CD8-positive, alpha-beta memory T cell (primary cell): ENCODE results near the gene AGPAT4. TPM values are rescaled to one million over a fixed set of nuclear protein-coding genes. Genes with fewer than 3 reads are reported as not detected.

ENCODE experiments used
- CTCF ChIA-PET: fragments of 350-600 bp; sonication (Branson Sonifier 250); formaldehyde crosslinking; loops from one replicate; lab custom pipeline; 2021; ENCODE audit warnings: antibody characterized with exemption; lab: Charles Lee
- POLR2A ChIA-PET: fragments of 350-600 bp; sonication (Branson Sonifier 250); formaldehyde crosslinking; loops from one replicate; lab custom pipeline; 2021; ENCODE audit warnings: antibody characterized with exemption; lab: Charles Lee
- DNase-seq, 5 donors: peaks; one replicate each; pipeline versions ENCODE4 v3.0.0 to v3.0.0-alpha.2; 2020 to 2022; ENCODE audit warnings: mixed read lengths in 1 of 5
- H3K27ac ChIP-seq: one replicate; pipeline ENCODE4 v1.7.0; 2013; ENCODE audit warnings: low read depth, mild to moderate bottlenecking, low read length, moderate library complexity
- H3K27me3 ChIP-seq: 2 replicates; pipeline ENCODE4 v1.7.0; 2013; ENCODE audit warnings: low read length, mild to moderate bottlenecking; ENCODE audit not compliant: insufficient read depth, poor library complexity, severe bottlenecking
- H3K36me3 ChIP-seq: 2 replicates; pipeline ENCODE4 v1.7.0; 2013; ENCODE audit warnings: mild to moderate bottlenecking, low read length, moderate library complexity; ENCODE audit not compliant: insufficient read depth
- H3K4me1 ChIP-seq: 2 replicates; pipeline ENCODE4 v1.7.0; 2013; ENCODE audit warnings: mild to moderate bottlenecking, low read length, moderate library complexity; ENCODE audit not compliant: insufficient read depth
- H3K4me3 ChIP-seq: 2 replicates; pipeline ENCODE4 v1.7.0; 2013; ENCODE audit warnings: mild to moderate bottlenecking, low read length
- H3K9me3 ChIP-seq: 2 replicates; pipeline ENCODE4 v1.7.0; 2013; ENCODE audit warnings: mild to moderate bottlenecking, low read length
- H3K27ac Mint-ChIP-seq, 8 donors: one replicate each; pipeline ENCODE4 v1.8.0; 2020 to 2021; ENCODE audit warnings: mixed read lengths in 8 of 8, mild to moderate bottlenecking in 6 of 8, inconsistent platforms in 3 of 8, moderate library complexity in 3 of 8
- H3K27me3 Mint-ChIP-seq, 2 donors: one replicate each; pipeline ENCODE4 v1.8.0; 2020 to 2021; ENCODE audit warnings: mixed read lengths in 2 of 2, mild to moderate bottlenecking in 1 of 2, moderate library complexity in 1 of 2
- H3K36me3 Mint-ChIP-seq, 3 donors: one replicate each; pipeline ENCODE4 v1.8.0; 2020 to 2021; ENCODE audit warnings: mixed read lengths in 3 of 3, inconsistent platforms in 1 of 3, mild to moderate bottlenecking in 1 of 3
- H3K4me1 Mint-ChIP-seq, 3 donors: one replicate each; pipeline ENCODE4 v1.8.0; 2020 to 2021; ENCODE audit warnings: mixed read lengths in 3 of 3, inconsistent platforms in 1 of 3, mild to moderate bottlenecking in 1 of 3
- H3K4me3 Mint-ChIP-seq, 7 donors: one replicate each; pipeline ENCODE4 v1.8.0; 2020 to 2021; ENCODE audit warnings: mixed read lengths in 7 of 7, mild to moderate bottlenecking in 6 of 7, moderate library complexity in 4 of 7, inconsistent platforms in 2 of 7
- H3K9me3 Mint-ChIP-seq, 5 donors: one replicate each; pipeline ENCODE4 v1.8.0; 2020 to 2022; ENCODE audit warnings: mixed read lengths in 5 of 5, mild to moderate bottlenecking in 3 of 5, moderate library complexity in 2 of 5, inconsistent platforms in 1 of 5
- polyA plus RNA-seq: library from polyadenylated mRNA; unstranded; fragments of 300-500 nt; fragmentation: Illumina TruSeq; gene quantifications from one replicate; pipeline ENCODE4 v1.2.3, GENCODE V29; 2021
- total RNA-seq, 2 experiments: library from RNA; stranded (reverse); gene quantifications; one replicate each; pipeline ENCODE4 v1.2.3, GENCODE V29; 2021

The AGPAT4 gene
- total and polyA plus RNA-seq, 3 experiments from 2014 or later = 2.2 to 5.9 (median 2.8) TPM

DNA sequence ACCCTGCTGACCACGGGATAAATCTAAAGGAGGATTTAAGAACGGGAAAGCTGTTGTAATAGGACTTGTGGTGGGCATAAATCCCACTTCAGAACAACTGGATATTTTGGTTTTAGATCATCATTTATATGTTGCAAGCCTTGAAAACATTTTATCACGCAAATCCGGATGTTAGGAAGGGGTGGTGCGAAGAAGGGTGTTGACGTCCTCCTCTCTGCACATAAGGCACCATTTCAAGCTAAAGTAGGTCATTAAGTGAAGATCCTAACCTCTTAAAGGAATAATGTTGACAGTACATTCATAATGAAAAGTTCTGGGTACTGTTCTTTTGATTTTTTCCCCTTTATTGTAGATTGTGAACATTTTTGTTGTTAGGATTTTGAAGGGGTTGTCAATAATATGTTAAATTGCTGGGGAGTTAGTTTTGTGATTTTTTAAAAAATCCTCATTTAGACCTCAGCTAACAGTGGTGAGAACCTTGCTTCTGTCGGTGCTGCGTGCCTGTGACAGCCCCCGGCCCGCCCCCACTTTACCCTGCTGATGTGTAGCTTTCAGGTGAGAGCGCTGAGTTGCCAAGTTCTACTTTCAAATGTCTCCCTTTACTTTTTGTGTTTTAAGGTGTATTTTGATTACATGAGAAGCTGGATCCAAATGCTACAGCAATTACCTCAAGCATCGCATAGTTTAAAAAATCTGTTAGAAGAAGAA, 193.4 kb downstream of the AGPAT4 start:
- H3K27ac Mint-ChIP-seq = peak overlapping the region in 1 of 8 donors; percentile 75
- H3K36me3 Mint-ChIP-seq = peaks cover 0 to 7% (median 4%) of the 10 kb centered on the region in 3 donors
- Histone ChIP-seq H3K27ac (peak overlapping the region; percentile 19), H3K4me1 (peaks cover 9% of the 10 kb centered on the region), H3K27me3 (no peaks in the 10 kb centered on the region), H3K9me3 (no peaks in the 10 kb centered on the region), H3K36me3 (peaks cover 38% of the 10 kb centered on the region), H3K4me3 (no peak overlapping the region)
- DNase-seq = peak in 1 of 5 donors; percentile 23
- CTCF ChIA-PET = no interaction called here
- H3K4me3 Mint-ChIP-seq = peak overlapping the region in 5 of 7 donors; percentile 27 to 44 (median 36)
- H3K27me3 Mint-ChIP-seq = peaks cover 0 to 2% of the 10 kb centered on the region in 2 donors
- POLR2A ChIA-PET = no interaction called here
- H3K4me1 Mint-ChIP-seq = peaks cover 4 to 10% (median 8%) of the 10 kb centered on the region in 3 donors
- H3K9me3 Mint-ChIP-seq = no peaks in the 10 kb centered on the region
